ENCODE results near the gene TNIK.

DNA sequence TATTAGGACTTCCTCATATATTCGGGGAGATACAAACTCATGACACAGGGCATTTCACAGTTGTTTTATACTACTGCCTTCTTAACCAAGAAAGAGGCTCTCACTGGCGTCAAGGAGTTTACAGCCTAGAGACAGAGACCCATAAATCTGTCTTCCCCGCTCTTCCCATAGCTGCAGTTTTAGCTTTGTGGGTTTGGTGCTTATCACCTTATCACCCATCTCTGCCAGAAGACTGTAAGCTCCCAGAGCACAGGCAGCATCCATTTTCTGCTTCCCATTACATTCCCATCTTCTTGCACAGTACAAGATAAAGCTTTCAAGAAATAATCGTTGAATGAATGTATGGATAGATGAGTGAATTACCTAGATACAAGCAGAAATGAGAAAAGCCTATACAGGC is 144.3 kb downstream of the TNIK start:
- no peak for TF ChIP-seq POLR2A (IDR thresholded peaks at IDR 0.05)
- TF ChIP-seq, protein P1, sequence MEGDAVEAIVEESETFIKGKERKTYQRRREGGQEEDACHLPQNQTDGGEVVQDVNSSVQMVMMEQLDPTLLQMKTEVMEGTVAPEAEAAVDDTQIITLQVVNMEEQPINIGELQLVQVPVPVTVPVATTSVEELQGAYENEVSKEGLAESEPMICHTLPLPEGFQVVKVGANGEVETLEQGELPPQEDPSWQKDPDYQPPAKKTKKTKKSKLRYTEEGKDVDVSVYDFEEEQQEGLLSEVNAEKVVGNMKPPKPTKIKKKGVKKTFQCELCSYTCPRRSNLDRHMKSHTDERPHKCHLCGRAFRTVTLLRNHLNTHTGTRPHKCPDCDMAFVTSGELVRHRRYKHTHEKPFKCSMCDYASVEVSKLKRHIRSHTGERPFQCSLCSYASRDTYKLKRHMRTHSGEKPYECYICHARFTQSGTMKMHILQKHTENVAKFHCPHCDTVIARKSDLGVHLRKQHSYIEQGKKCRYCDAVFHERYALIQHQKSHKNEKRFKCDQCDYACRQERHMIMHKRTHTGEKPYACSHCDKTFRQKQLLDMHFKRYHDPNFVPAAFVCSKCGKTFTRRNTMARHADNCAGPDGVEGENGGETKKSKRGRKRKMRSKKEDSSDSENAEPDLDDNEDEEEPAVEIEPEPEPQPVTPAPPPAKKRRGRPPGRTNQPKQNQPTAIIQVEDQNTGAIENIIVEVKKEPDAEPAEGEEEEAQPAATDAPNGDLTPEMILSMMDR (IDR thresholded peaks at IDR 0.05 in 8 of 11, conservative IDR thresholded peaks at IDR 0.05 in 3 of 11) = no peak
